Measurements from ENCODE around the gene TIMM44. TPM values are rescaled to one million over a fixed set of nuclear protein-coding genes. Genes with fewer than 3 reads are reported as not detected.

Gene TIMM44
- polyA plus RNA-seq, 3 donors = 9.5 to 33.2 (median 10.4) TPM

DNA sequence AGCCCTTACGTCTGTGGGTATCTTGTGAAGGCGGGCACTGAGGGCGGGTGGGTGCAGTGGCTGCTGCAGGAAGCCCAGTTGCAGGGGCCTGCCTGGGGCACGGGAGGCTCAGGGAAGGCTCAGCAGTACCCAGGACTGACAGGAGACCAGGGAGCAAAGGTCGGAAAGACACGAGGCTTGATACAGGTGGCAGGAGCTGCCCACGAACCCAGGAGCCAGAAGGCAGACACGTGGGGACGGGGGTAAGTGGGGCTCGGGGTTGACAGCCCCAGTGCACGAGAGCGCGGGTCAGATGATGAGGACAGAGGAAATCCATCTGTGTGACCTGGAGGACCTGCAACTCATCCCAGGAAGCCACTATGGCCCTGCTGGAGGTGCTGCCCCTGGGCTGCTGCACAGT, 36.7 kb upstream of the TIMM44 start:
- Mint-ChIP-seq H3K4me3 (no peak overlapping the region), H3K27ac (peak overlapping the region in 2 of 7 donors; percentile 50 to 58), H3K27me3 (ENCODE audit: low read depth in 3 of 3) (peaks cover 0 to 1% (median 0%) of the 10 kb centered on the region in 3 donors), H3K4me1 (no peaks in the 10 kb centered on the region), H3K9me3 (no peaks in the 10 kb centered on the region), H3K36me3 (peaks cover 64 to 89% of the 10 kb centered on the region in 2 donors)
- TF ChIP-seq, protein P1, sequence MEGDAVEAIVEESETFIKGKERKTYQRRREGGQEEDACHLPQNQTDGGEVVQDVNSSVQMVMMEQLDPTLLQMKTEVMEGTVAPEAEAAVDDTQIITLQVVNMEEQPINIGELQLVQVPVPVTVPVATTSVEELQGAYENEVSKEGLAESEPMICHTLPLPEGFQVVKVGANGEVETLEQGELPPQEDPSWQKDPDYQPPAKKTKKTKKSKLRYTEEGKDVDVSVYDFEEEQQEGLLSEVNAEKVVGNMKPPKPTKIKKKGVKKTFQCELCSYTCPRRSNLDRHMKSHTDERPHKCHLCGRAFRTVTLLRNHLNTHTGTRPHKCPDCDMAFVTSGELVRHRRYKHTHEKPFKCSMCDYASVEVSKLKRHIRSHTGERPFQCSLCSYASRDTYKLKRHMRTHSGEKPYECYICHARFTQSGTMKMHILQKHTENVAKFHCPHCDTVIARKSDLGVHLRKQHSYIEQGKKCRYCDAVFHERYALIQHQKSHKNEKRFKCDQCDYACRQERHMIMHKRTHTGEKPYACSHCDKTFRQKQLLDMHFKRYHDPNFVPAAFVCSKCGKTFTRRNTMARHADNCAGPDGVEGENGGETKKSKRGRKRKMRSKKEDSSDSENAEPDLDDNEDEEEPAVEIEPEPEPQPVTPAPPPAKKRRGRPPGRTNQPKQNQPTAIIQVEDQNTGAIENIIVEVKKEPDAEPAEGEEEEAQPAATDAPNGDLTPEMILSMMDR (IDR thresholded peaks at IDR 0.05) = no peak
- no peaks in the 10 kb centered on the region for H3K9me3 ChIP-seq (replicated peaks in 1 of 2; ENCODE audit: control insufficient read depth in 1 of 2, insufficient read depth in 1 of 2, low read length in 2 of 2)
- no peak for DNase-seq
- no peaks in the 10 kb centered on the region for H3K27me3 ChIP-seq (ENCODE audit: control insufficient read depth in 2 of 2, insufficient read depth in 2 of 2, low read length in 2 of 2)
- H3K4me3 ChIP-seq (replicated peaks in 1 of 3; ENCODE audit: low read depth in 2 of 3, low read length in 3 of 3) = no peak overlapping the region
- H3K4me2 ChIP-seq (replicated peaks; ENCODE audit: extremely low read depth, low read length, poor library complexity, severe bottlenecking) = no peak overlapping the region
- H3K36me3 ChIP-seq (replicated peaks in 1 of 2; ENCODE audit: control insufficient read depth in 1 of 2, insufficient read depth in 2 of 2, low read length in 2 of 2) = peaks cover 72 to 97% of the 10 kb centered on the region in 2 donors
- H2AFZ ChIP-seq (ENCODE audit: insufficient read depth, low read depth, low read length, poor library complexity, severe bottlenecking) = no peak overlapping the region
- intact Hi-C loops (cut with micrococcal nuclease) = no loop called here
- H3K4me1 ChIP-seq (ENCODE audit: control insufficient read depth in 1 of 2, insufficient read depth in 2 of 2, low read length in 2 of 2) = no peaks in the 10 kb centered on the region
- 96% methylated on average over 13 of the region's 13 CpGs for WGBS (ENCODE audit: insufficient coverage)
- H4K20me1 ChIP-seq (ENCODE audit: insufficient read depth, low read length) = peaks cover 58% of the 10 kb centered on the region
- peaks cover 15% of the 10 kb centered on the region for H3K79me2 ChIP-seq (ENCODE audit: insufficient read depth, low read length)
- H3K9ac ChIP-seq (ENCODE audit: insufficient read depth, low read length, poor library complexity, severe bottlenecking) = no peak overlapping the region
- no peak overlapping the region for H3K27ac ChIP-seq (ENCODE audit: low read depth in 1 of 2, low read length in 2 of 2)

DNA sequence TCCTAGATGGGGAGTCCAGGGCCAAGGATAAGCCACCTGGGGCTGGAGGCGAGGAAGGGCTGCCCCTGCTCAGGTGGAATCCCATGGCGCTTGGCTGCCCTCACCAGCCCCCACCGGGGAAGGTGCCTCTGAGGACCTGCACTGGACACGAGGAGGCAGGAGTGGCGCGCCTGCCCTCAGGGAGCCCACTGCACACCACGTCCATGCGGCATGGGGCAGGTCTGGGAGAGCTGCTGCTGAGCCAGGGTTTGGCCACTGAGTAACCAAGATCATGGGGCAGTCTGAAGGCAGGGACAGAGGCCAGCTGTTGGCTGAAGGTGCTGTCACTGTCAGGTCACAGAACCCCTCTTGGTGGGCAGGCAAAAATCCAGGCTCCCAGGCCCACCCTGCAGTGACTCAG, 36.1 kb upstream of the TIMM44 start:
- H3K27me3 ChIP-seq (ENCODE audit: control insufficient read depth in 2 of 2, insufficient read depth in 2 of 2, low read length in 2 of 2) = no peaks in the 10 kb centered on the region
- no peak overlapping the region for H3K27ac Mint-ChIP-seq
- no peaks in the 10 kb centered on the region for H3K9me3 ChIP-seq (replicated peaks in 1 of 2; ENCODE audit: control insufficient read depth in 1 of 2, insufficient read depth in 1 of 2, low read length in 2 of 2)
- no peak overlapping the region for H3K4me2 ChIP-seq (replicated peaks; ENCODE audit: extremely low read depth, low read length, poor library complexity, severe bottlenecking)
- peaks cover 0 to 1% (median 0%) of the 10 kb centered on the region in 3 donors for H3K27me3 Mint-ChIP-seq (ENCODE audit: low read depth in 3 of 3)
- TF ChIP-seq, protein P1 (IDR thresholded peaks at IDR 0.05) = no peak
- H3K79me2 ChIP-seq (ENCODE audit: insufficient read depth, low read length) = peaks cover 11% of the 10 kb centered on the region
- no peak overlapping the region for H3K4me3 Mint-ChIP-seq
- H3K4me1 ChIP-seq (ENCODE audit: control insufficient read depth in 1 of 2, insufficient read depth in 2 of 2, low read length in 2 of 2) = no peaks in the 10 kb centered on the region
- peaks cover 67 to 87% of the 10 kb centered on the region in 2 donors for H3K36me3 Mint-ChIP-seq
- intact Hi-C loops (cut with micrococcal nuclease) = no loop called here
- H3K4me1 Mint-ChIP-seq = no peaks in the 10 kb centered on the region
- peaks cover 74 to 97% of the 10 kb centered on the region in 2 donors for H3K36me3 ChIP-seq (replicated peaks in 1 of 2; ENCODE audit: control insufficient read depth in 1 of 2, insufficient read depth in 2 of 2, low read length in 2 of 2)
- H2AFZ ChIP-seq (ENCODE audit: insufficient read depth, low read depth, low read length, poor library complexity, severe bottlenecking) = no peak overlapping the region
- DNase-seq = no peak
- H3K27ac ChIP-seq (ENCODE audit: low read depth in 1 of 2, low read length in 2 of 2) = no peak overlapping the region
- whole genome bisulfite sequencing (ENCODE audit: insufficient coverage) = 84% methylated on average over 8 of the region's 8 CpGs
- H3K4me3 ChIP-seq (replicated peaks in 1 of 3; ENCODE audit: low read depth in 2 of 3, low read length in 3 of 3) = no peak overlapping the region
- no peaks in the 10 kb centered on the region for H3K9me3 Mint-ChIP-seq
- H3K9ac ChIP-seq (ENCODE audit: insufficient read depth, low read length, poor library complexity, severe bottlenecking) = no peak overlapping the region
- H4K20me1 ChIP-seq (ENCODE audit: insufficient read depth, low read length) = peaks cover 52% of the 10 kb centered on the region

Data from CD14-positive monocyte (primary cell).